ENCODE results near the gene PSPH.
"Not testable (repeated sequence)": the region's sequence is repeated elsewhere in the genome, so short reads cannot be mapped to it uniquely, and the experiment has no call there.

PSPH gene

DNA sequence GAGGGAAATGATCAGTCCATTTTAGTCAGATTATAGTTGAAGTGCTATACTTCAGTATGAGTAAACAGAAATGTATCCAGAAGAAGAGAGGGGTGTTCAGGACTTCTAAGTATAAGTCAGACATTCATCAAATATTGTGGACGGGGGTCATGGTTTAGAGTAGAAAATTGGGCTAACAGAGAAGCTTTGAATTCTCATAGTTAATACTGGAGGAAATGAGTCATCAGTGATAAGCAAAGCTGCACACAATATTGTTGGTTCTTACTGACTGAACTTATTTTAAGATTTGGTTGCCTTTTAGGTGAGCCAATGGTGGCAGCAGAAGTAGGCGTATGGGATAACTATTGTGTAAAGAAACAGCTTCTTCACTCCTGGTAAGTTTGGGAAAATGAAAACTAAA, 11.1 kb upstream of the PSPH start:
- no peak for DNase-seq

DNA sequence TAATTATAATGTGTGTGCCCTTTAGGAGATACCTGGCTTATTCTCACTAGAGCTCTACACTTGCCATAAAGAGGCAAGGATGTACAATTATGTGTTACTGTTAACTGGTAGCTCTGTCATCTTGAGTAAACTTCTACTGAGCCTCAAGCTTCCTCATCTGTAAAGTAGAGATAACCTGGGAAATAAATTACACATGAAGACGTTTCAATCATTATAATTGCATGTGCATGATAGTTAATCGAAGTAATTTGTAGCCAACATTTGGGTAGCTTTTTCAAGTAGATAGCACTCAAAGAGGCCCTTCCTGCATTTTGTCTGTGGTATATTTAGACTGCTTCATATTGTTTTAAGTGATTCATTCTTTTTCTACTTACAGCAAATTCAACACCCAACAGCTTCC, 2.7 kb upstream of the PSPH start:
- DNase-seq = no peak

DNA sequence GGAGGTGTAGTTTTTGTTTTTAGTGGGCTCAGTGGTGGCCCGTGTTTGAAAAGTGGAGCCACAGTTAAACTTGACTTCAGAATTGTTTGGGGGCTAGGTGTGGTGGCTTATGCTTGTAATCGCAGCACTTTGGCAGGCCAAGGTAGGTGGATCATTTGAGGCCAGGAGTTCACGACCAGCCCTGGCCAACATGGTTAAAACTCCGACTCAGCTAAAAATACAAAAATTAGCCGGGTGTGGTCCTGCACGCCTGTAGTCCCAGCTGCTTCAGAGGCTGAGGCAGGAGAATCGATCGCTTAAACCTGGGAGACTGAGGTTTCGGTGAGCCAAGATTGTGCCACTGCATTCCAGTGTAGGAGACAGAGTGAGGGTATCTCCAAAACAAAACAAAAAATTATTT, 2.1 kb upstream of the PSPH start:
- no peak for DNase-seq

DNA sequence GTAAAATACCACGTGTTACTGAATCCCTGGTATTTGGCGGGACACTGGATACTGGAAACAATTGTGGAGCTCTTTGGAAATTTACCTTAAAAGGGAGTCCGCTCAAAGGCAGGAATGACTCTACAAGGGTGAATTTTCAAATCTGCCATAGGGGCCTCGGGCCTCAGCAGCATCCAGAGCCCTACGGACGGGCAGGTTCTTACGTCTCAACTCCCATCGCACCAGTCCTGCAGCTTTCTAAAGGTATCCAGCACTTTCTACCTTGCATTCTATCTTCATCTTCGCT, 248 bp downstream of the PSPH start:
- DNase-seq = no peak

DNA sequence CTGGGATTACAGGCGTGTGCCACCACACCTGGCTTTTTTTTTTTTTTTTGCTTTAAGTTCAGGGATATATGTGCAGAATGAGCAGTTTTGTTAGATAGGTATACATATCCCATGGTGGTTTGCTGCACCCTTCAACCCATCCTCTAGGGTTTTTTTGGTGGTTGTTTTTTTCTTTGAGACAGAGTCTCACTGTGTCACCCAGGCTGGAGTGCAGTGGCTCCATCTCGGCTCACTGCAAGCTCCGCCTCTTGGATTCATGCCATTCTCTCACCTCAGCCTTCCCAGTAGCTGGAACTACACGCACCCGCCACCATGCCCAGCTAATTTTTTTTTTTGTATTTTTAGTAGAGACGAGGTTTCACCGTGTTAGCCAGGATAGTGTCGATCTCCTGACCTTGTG, 2.5 kb downstream of the PSPH start:
- DNase-seq = not testable (repeated sequence)

DNA sequence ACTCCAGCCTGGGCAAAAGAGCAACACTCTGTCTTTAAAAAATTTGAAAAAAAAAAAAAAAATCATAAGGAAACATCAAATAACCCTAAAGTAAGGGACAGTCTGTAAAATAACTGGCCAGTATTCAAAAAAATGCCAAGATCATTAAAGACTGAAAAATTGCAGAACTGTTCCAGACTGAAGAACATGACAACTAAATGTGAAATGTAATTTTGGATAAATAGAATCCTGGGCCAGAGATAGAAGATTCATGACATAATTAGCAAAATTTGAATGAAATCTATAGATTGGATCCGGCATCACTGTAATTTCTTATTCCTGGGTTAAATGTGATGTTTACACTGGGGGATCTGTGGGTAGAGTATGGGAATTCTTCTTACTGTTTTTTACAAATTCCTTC, 3.0 kb downstream of the PSPH start:
- DNase-seq = no peak

DNA sequence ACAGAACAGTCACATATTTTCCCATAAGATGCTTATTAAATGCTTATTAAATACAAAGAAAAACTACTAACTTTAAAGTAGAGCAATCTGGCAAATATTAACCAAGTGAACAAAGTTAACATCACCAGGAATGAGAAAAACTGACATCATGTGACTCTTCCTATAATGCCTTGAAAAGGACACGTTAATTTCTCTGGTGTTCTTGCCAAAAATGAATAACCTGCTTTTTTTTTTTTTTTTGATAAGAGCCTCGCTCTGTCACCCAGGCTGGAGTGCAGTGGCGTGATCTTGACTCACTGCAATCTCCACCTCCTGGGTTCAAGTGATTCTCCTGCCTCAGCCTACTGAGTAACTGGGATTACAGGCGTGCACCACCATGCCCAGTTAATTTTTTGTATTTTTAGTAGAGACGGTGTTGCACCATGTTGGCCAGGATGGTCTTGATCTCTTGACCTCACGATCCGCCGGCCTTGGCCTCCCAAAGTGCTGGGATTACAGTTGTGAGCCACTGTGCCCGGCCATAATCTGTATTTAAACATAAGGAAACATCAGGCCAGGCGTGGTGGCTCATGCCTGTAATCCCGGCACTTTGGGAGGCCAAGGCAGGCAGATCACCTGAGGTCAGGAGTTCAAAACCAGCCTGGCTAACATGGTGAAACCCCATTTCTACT, 3.7 kb downstream of the PSPH start:
- not testable (repeated sequence) for DNase-seq

DNA sequence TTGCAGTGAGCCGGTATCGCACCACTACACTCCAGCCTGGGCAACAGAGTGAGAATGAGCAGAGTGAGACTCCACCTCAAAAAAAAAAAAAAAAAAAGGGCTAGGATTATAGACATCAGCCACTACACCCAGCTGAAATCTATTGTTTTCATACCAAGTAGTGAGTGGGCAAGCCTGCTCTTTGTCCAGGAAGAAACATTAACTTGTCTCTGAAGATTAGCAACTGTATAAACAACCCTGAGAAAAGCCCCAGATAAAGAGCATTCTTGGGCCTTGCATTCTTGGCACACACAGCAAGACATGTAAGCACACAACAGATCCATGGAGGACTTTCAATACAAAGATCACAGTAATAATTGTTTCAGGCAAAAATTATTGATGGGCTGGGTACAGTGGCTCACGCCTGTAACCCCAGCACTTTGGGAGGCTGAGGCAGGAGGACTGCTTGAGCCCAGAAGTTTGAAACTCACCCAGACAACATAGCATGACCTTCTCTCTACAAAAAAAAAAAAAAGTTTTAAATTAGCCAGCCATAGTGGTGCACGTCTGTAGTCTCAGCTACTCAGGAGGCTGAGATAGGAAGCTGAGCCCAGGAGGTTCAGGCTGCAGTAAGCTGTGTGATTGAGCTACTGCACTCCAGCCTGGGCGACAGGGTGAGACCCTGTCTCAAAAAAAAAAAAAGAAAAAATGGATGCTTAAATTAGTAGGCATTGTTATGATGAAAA, 4.4 kb downstream of the PSPH start:
- no peak for DNase-seq

DNA sequence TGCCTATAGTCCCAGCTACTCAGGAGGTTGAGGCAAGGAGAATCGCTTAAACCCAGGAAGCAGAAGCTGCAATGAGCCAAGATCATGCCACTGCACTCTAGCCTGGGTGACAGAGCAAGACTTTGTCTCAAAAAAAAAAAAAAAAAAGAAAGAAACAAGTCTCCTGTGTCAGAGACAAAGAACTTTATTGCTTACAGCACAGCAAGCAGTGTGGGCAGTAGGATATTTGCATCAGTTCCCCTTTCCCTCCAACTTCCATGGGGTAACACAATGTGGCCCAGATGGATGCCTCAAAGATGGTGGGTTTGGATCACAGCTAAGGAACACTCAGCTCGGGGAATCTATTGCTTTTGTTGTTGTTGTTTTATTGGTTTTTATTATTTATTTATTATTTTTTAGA, 5.5 kb downstream of the PSPH start:
- not testable (repeated sequence) for DNase-seq

DNA sequence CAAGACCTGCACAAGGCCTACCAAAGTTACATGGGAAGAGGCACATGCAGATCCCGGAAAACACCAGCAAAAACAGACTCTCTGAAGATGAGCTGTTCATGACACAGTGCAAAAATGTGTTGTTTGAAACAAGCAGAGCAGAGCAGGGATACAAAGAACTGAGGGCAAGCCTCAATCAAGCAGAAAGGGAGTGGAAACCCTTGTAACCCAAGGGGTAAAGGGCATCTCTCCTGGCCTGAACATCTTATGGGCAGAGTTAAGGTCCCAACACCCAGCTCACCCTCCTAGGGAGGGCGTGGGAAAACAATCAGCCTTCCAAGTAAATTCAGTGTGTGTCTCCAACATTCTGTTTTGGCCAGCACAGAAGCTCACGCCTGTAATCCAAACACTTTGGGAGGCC, 10.5 kb downstream of the PSPH start:
- no peak for DNase-seq

DNA sequence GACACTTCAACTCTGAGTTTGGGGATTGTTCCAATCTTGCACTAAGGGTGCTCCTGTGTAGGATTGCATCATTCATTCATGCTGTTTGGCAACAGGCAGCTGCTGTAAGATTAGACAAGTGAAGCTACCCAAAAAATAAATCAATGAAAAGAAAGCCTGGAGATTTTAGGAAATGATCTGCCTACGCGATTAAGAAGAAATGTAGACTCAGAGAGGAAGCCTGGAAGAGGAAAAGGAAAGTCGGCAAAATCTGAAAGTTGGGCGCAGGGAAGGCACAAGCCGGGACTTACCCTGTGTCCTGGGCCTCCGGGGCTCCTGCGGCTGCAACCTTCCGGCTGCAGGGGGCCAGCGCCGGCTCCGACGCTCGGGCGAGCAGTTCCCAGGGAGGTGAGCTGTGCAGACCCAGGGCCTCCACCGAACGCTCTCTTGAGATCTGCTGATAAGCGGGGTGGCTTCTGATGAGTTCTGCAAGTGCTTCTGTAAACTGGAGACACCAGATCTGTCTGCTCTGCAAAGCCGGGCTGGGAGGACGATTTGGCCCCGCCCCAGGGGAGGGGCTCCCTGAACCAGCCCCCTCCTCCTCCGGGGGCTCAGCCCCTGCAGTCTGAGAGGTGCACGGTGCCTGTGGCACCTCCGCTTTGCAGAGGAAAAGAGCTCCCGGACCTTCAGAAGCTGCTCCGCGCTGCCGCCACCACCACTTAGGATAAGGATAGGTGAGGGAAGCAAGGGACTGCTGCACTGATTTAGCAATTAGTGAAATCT, 17.4 kb downstream of the PSPH start:
- DNase-seq = peak; percentile 62 to 78 (median 72)

DNA sequence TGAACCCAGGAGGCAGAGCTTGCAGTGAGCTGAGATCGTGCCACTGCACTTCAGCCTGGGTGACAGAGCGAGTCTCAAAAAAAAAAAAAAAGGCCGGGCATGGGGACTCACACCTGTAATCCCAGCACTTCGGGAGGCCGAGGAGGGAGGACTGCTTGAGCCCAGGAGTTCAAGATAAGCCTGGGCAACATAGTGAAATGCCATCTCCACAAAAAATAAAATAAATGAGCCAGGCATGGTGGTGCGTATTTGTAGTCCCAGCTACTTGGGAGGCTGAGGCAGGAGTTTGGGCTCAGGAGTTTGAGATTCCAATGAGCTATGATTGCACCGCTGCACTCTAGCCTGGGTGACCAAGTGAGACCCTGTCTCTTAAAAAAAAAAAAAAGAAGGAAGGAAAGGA, 18.7 kb downstream of the PSPH start:
- not testable (repeated sequence) for DNase-seq

DNA sequence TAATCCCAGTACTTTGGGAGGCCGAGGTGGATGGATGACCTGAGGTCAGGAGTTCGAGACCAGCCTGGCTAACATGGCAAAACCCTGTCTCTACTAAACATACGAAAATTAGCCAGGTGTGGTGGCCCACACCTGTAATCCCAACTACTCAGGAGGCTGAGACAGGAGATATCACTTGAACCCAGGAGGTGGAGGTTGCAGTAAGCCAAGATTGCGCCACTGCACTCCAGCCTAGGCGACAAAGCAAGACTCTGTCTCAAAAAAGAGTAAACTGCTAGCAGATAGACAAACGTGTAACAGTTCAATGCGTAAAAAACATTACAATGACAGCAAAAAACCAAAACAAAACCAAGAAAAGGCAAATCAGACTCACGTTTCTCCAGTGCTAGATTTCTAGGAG, 19.7 kb downstream of the PSPH start:
- not testable (repeated sequence) for DNase-seq

DNA sequence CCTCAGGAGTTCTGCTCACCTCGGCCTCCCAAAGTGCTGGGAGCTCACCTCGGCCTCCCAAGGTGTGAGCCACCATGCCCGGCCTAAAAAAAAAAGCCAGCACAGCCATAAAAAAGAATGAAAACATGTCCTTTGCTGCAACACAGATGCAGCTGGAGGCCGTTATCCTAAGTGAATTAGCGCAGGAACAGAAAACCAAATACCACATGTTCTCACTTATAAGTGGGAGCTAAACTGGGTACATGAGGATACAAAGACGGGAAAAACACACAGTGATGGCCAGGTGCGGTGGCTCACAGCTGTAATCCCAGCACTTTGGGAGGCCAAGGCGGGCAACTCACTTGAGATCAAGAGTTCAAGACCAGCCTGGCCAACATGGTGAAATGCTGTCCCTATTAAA, 20.9 kb downstream of the PSPH start:
- DNase-seq = no peak

DNA sequence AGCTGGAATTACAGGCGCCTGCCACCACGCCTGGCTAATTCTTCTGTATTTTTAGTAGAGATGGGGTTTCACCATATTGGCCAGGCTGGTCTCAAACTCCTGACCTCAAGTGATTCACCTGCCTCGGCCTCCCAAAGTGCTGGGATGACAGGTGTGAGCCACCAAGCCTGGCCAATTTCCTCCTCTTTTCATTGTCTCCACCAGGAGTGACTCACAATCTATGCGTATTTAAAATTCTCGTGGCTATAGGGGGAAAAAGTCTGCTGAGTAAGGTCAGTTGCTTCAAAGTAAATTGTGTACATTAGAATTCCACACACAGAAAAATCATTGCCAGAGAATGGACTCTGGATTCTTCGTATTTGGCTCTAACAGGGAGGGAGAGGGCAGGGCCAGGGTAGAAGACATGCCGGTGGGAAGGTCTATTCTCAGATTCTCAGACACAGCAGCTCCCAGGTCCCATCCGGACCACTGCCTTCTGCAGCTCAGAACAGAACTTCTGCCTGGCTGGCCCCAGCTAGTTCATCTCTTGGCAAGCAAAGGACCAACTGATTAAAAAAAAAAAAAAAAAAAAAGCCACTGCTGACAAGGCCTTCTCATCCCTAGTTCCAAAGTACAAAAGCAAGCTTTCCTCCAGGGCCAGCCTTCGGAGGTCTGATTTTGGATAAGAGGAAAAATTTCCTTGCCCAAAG, 22.2 kb downstream of the PSPH start:
- DNase-seq = no peak

DNA sequence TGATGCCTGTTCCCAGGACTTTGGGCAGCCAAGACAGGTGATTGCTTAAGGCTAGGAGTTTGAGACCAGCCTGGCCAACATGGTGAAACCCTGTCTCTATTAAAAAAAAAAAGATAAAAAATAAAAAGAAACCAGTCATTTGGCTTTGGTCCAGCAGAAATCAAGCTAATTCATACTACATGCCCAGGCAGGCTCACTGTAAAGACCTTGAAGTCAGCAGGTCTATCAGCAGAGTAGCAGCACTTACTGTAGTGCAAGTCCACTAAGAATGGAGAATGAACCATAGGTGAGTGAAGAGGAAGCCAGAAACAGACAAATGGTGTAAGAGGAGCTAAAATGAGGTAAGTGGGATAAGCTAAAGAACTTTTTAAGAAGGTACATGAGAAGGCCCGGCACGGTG, 24.7 kb downstream of the PSPH start:
- DNase-seq = no peak

DNA sequence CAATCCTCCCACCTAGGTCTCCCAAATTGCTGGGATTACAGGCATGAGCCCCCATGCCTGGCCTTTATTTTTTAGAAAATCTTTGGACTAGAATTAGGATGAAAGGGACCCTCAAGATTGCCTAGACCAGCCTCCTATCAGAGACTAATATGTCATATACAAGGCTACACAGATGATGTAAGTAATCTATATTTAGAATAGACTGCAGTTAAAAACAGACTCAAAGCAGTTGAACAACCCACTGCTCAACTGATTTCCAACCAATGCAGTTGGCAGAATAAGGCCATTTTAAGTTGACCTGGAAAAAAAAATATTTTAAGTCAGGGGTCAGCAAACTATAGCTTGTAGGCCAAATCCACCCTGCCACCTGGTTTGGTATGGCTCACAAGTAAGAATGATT, 27.7 kb downstream of the PSPH start:
- DNase-seq = no peak

DNA sequence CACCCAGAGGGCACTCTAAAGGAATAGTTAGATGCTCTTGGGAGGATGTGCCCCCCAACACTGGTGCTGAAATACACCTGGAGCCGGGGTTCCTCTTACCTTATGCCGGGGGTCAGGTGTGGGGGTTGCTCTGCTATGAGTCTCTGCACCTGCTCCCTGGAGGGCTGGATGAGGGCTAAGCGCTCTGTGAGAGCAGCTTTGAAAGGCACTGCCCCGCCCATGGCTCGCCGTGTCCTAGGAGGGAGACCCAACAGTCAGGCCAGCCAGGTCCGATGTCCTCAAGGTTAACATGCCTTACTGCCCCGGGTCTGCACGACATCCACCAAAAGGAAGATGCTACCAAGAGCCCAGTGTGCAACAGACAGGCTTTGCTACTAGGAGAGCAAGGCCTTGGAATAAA, 31.7 kb downstream of the PSPH start:
- DNase-seq = no peak

DNA sequence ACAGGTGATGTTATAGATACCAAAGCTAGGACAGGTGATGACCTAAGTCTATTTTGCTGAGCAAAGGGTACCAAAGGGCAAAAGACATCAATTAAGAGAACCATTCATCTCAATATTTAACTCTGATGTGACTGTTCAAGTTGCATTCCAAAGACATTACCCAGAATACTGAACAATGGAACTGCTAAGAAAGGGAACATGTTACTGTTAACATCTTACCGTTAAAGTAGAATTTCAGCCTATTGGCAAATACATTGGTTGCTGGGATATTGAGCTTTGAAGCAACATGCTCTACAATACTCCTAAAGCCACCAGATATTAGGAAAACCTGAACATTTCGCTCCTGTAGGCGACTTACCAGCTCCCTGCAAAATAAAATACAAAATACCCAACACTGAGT, 34.2 kb downstream of the PSPH start:
- DNase-seq = not testable (repeated sequence)

DNA sequence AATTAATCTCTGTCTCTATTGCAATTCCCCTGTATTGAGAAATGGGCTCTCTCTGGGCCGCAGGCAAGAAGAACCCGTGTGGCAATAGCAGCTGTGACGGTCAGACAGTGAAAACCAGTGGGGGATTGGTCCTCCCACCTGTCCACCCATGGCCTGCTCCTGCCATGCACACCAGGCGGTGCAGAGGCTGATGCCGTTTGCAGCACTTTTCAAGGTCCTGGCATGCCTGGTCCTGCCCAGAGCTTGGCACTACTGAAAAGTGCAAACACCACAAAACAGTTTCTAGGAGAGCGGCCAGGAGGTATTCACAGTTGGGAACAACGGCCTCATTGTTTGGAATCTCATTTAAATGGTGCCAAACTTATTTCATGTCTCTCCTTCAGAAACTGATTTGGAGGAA, 41.5 kb downstream of the PSPH start:
- no peak for DNase-seq

DNA sequence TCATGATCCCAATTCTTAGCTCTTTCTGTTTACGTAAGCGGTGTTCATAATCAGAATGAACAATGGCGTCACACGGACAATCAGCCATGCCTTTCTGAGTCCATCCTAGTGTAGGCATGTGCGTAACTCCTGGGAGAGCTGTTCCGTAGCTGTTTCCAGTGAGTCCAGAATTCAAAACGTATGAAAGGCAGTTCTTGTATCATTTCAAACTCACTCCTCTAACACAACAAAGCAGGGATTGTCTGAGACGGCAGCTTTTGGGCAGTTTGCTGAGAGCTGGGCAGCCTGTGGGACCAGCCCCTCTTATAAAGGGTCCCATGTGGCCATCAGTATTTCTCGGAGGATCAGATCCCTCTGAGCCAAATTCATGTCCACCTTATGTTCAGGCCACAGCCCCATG, 43.4 kb downstream of the PSPH start:
- DNase-seq = no peak

DNA sequence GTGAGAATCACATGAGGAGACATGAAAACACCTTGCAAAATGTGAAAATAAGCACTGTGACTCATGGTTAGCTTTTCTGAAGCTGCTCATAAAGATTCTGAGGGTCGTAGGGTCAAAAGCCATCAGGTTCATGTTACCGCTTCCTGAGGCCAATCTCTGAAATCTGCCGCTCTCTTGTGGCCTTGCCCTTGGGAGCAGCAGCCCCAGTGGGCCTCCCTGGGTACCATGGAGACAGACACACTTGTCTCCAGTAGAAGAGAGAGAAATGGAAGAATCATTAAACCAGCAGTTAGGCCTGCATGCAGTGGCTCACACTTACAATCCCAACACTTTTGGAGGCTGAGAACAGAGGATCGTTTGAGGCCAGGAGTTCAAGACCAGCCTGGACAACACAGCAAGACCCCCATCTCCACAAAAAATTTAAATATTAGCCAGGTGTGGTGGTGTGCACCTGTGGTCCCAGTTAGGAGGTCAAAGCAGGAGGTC, 44.0 kb downstream of the PSPH start:
- no peak for DNase-seq

DNA sequence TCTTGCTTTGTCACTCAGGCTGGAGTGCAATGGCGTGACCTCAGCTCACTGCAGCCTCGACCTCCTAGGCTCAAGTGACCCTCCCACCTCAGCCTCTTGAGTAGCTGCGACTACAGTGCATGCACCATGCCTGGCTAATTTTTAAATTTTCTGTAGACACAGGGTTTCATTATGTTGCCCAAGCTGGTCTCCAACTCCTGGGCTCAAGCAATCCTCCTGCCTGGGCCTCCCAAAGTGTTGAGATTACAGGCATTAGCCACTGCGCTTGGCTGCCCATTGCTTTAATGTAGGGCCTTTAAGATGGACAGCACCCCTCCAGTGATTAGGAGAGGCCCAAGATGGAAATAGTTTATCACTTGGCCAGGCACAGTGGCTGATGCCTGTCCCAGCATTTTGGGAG, 47.5 kb downstream of the PSPH start:
- DNase-seq = no peak

Data from stimulated activated naive CD4-positive, alpha-beta T cell (primary cell).